HepG2 (cell line): ENCODE results near the gene RCOR1. TPM values are rescaled to one million over a fixed set of nuclear protein-coding genes. Genes with fewer than 3 reads are reported as not detected.

ENCODE experiments used
- ATM ChIP-seq: fragments of 450-650 bp; IDR thresholded peaks from 2 replicates; pipeline ENCODE4 v1.7.1; 2017; ENCODE audit warnings: mild to moderate bottlenecking, borderline replicate concordance
- BHLHE40 ChIP-seq: IDR thresholded peaks from 2 replicates; pipeline ENCODE4 v1.6.1; 2011; ENCODE audit warnings: low read length, improper control_type of control experiment
- CCDC6 ChIP-seq: sonication (generic); formaldehyde crosslinking; IDR thresholded peaks from 2 replicates; pipeline ENCODE4 v1.8.1; 2022; ENCODE audit warnings: mild to moderate bottlenecking, missing genetic modification reagents, moderate library complexity
- GTF2F1 ChIP-seq: fragments of 150-350 bp; IDR thresholded peaks from 2 replicates; pipeline ENCODE4 v1.6.1; 2014; ENCODE audit warnings: low read length
- GTF3A ChIP-seq: sonication (generic); formaldehyde crosslinking; conservative IDR thresholded peaks from 2 replicates; pipeline ENCODE4 v1.4.0; 2020; ENCODE audit warnings: mild to moderate bottlenecking, missing genetic modification reagents
- HBP1 ChIP-seq: IDR thresholded peaks from 2 replicates; pipeline ENCODE4 v1.6.1; 2016; ENCODE audit warnings: low read depth, control low read depth
- JUN ChIP-seq: sonication (generic); formaldehyde crosslinking; IDR thresholded peaks from 2 replicates; pipeline ENCODE4 v1.4.0; 2020; ENCODE audit warnings: mild to moderate bottlenecking, missing genetic modification reagents
- KMT2B ChIP-seq: IDR thresholded peaks from 2 replicates; pipeline ENCODE4 v1.6.1; 2016; ENCODE audit warnings: missing genetic modification reagents, missing compliant biosample characterization
- MAFK ChIP-seq, 2 experiments: IDR thresholded peaks in 1 of 2; conservative IDR thresholded peaks in 1 of 2; 2 replicates each; pipeline ENCODE4 v1.6.1; 2011; ENCODE audit warnings: improper control_type of control experiment in 2 of 2, low read length in 2 of 2
- MTA1 ChIP-seq: sonication (generic); formaldehyde crosslinking; IDR thresholded peaks from 2 replicates; pipeline ENCODE4 v1.4.0; 2020; ENCODE audit warnings: missing genetic modification reagents, mild to moderate bottlenecking, borderline replicate concordance
- MYC ChIP-seq: sonication (generic); formaldehyde crosslinking; IDR thresholded peaks from 2 replicates; pipeline ENCODE4 v1.9.0; 2021; ENCODE audit warnings: missing genetic modification reagents, borderline replicate concordance
- PAXIP1 ChIP-seq: sonication (generic); formaldehyde crosslinking; conservative IDR thresholded peaks from 2 replicates; pipeline ENCODE4 v1.4.0; 2020; ENCODE audit warnings: mild to moderate bottlenecking, missing genetic modification reagents, moderate library complexity
- SIN3A ChIP-seq: IDR thresholded peaks from 2 replicates; pipeline ENCODE4 v1.6.1; 2011; ENCODE audit warnings: low read depth, mild to moderate bottlenecking, control low read depth, low read length, borderline replicate concordance
- TFAP4 ChIP-seq: sonication (generic); IDR thresholded peaks from 2 replicates; pipeline ENCODE4 v1.6.1; 2016; ENCODE audit warnings: low read depth, borderline replicate concordance
- TSC22D2 ChIP-seq: sonication (generic); formaldehyde crosslinking; IDR thresholded peaks from 2 replicates; pipeline ENCODE4 v1.5.1; 2020; ENCODE audit warnings: missing genetic modification reagents, mild to moderate bottlenecking, borderline replicate concordance
- ZNF207 ChIP-seq: fragments of 450-650 bp; IDR thresholded peaks from 2 replicates; pipeline ENCODE4 v1.6.1; 2016; ENCODE audit warnings: antibody characterized with exemption, borderline replicate concordance
- ZNF333 ChIP-seq: sonication (generic); formaldehyde crosslinking; IDR thresholded peaks from 2 replicates; pipeline ENCODE4 v1.4.0; 2020; ENCODE audit warnings: mild to moderate bottlenecking, missing genetic modification reagents, borderline replicate concordance
- ZNF354B ChIP-seq: sonication (generic); formaldehyde crosslinking; IDR thresholded peaks from 2 replicates; pipeline ENCODE4 v1.8.0; 2022; ENCODE audit warnings: mild to moderate bottlenecking, missing genetic modification reagents
- ZNF605 ChIP-seq: sonication (generic); formaldehyde crosslinking; IDR thresholded peaks from 2 replicates; pipeline ENCODE4 v1.8.0; 2022; ENCODE audit warnings: mild to moderate bottlenecking, missing genetic modification reagents
- ZNF660 ChIP-seq: sonication (generic); formaldehyde crosslinking; IDR thresholded peaks from 2 replicates; pipeline ENCODE4 v1.5.1; 2020; ENCODE audit warnings: mild to moderate bottlenecking, low read depth, missing genetic modification reagents, borderline replicate concordance
- ZNF770 ChIP-seq: sonication (generic); formaldehyde crosslinking; IDR thresholded peaks from 2 replicates; pipeline ENCODE4 v1.5.0; 2020; ENCODE audit warnings: mild to moderate bottlenecking, missing genetic modification reagents
- ZSCAN21 ChIP-seq: sonication (generic); formaldehyde crosslinking; IDR thresholded peaks from 2 replicates; pipeline ENCODE4 v1.8.0; 2022; ENCODE audit warnings: mild to moderate bottlenecking, missing genetic modification reagents, moderate library complexity, borderline replicate concordance
- ZSCAN9 ChIP-seq: IDR thresholded peaks from 2 replicates; pipeline ENCODE4 v1.6.1; 2016; ENCODE audit warnings: borderline replicate concordance
- polyA plus RNA-seq, 8 experiments: library from polyadenylated mRNA; depleted of rRNA in 3 of 8; stranded (reverse) in 7 of 8; unstranded in 1 of 8; fragments of >200 nt; fragmentation: Illumina TruSeq in 4 of 8; extraction: Trizol in 4 of 8; gene quantifications; 2 replicates each; pipeline versions ENCODE4 v1.2.1 to v1.2.3, GENCODE V29; 2011 to 2016; ENCODE audit warnings: low read depth in 4 of 8, missing spikeins in 1 of 8, mixed read lengths in 1 of 8; ENCODE audit not compliant: insufficient read depth in 1 of 8
- total RNA-seq, 5 experiments: library from RNA; depleted of rRNA; stranded (reverse); fragments of >200 nt; fragmentation: Illumina TruSeq; extraction: Trizol; gene quantifications; 2 replicates each; pipeline ENCODE4 v1.2.3, GENCODE V29; 2016; ENCODE audit warnings: low read depth in 1 of 5

RCOR1 gene
- total and polyA plus RNA-seq, 2 of the 13 experiments (the other 11 are each of a cell fraction or from before 2014, with no cell fraction given): 10.2 to 11.1 TPM

- TF ChIP-seq ZNF354B (no peak), ZNF605 (CRISPR knock-in tag) (peak; percentile 34; the same call in 1 of the 2 replicates), ZSCAN9 (CRISPR knock-in tag) (no peak), ZNF770 (CRISPR knock-in tag) (no peak), GTF3A (CRISPR knock-in tag) (no peak), ZNF207 (no peak), TSC22D2 (no peak), HBP1 (no peak), PAXIP1 (CRISPR knock-in tag) (no peak), BHLHE40 (no peak), GTF2F1 (no peak), TFAP4 (no peak), SIN3A (0 out of 2 replicates have a peak, but pooled peaks have one; percentile 46), JUN (CRISPR knock-in tag) (no peak), ATM (no peak), ZNF660 (CRISPR knock-in tag) (no peak), MYC (CRISPR knock-in tag) (no peak), CCDC6 (CRISPR knock-in tag) (no peak; the same call in 1 of the 2 replicates), ZNF333 (CRISPR knock-in tag) (no peak), KMT2B (CRISPR knock-in tag) (peak; percentile 41; the same call in 1 of the 2 replicates), MTA1 (CRISPR knock-in tag) (peak; percentile 23; the same call in 1 of the 2 replicates), MAFK (conservative IDR thresholded peaks at IDR 0.05 in 1 of 2, IDR thresholded peaks at IDR 0.05 in 1 of 2; ENCODE audit: low read length in 2 of 2) (no peak), ZSCAN21 (CRISPR knock-in tag) (no peak)
Measured at GRCh38 chr14:102593061-102593824, 794 bp downstream of the RCOR1 start (continued).
